HFFc6 (cell line): Measurements from ENCODE around the gene CACNB3. TPM values are rescaled to one million over a fixed set of nuclear protein-coding genes. Genes with fewer than 3 reads are reported as not detected.
A peak's percentile ranks its signal among the peaks of the same experiment; 100 is the strongest.

ENCODE experiments used
- DNase-seq: peaks from one replicate; pipeline ENCODE4 v3.0.0-alpha.2; 2018
- H3K27ac Mint-ChIP-seq: 2 replicates; pipeline ENCODE4 v1.8.0; 2020; ENCODE audit warnings: mild to moderate bottlenecking, mixed read lengths
- H3K27me3 Mint-ChIP-seq: 2 replicates; pipeline ENCODE4 v1.8.0; 2021; ENCODE audit warnings: mild to moderate bottlenecking, moderate library complexity, mixed read lengths; ENCODE audit not compliant: insufficient read depth
- H3K36me3 Mint-ChIP-seq: 2 replicates; pipeline ENCODE4 v1.8.0; 2021; ENCODE audit warnings: low read depth, mixed read lengths
- H3K4me1 Mint-ChIP-seq: 2 replicates; pipeline ENCODE4 v1.8.0; 2020; ENCODE audit warnings: low read depth, mixed read lengths
- H3K4me3 Mint-ChIP-seq: 2 replicates; pipeline ENCODE4 v1.8.0; 2020; ENCODE audit warnings: mild to moderate bottlenecking, moderate library complexity, mixed read lengths
- H3K9me3 Mint-ChIP-seq: 2 replicates; pipeline ENCODE4 v1.8.0; 2020; ENCODE audit warnings: mild to moderate bottlenecking, mixed read lengths
- long read RNA-seq: library from polyadenylated mRNA; unstranded; transcript quantifications from one replicate; pipeline ENCODE4 v2.0.0, GENCODE V29; 2019
- total RNA-seq, 6 experiments: library from RNA; stranded (reverse); fragmentation: NEBNext Ultra II Directional; extraction: Animal tissue kit (Norgen Biotek cat#: 25700); gene quantifications; 2 replicates in 1 of 6; 3 replicates in 5 of 6; pipeline ENCODE4 v1.2.3, GENCODE V29; 2021
- TF ChIP-seq, protein P1 (sequence below): fragments of 200-600 bp; sonication (generic); IDR thresholded peaks from 2 replicates; pipeline ENCODE4 v1.5.0; 2021; ENCODE audit warnings: antibody characterized with exemption, mild to moderate bottlenecking

CACNB3 gene
- total RNA-seq = 10 to 100 TPM; 32.3 to 44.4 (median 38.4) TPM
- long read RNA-seq, partial matches to known transcripts = 0 of 4 reads
- long read RNA-seq, other reads (novel, unspliced or antisense) = 4 of 4 reads

DNA sequence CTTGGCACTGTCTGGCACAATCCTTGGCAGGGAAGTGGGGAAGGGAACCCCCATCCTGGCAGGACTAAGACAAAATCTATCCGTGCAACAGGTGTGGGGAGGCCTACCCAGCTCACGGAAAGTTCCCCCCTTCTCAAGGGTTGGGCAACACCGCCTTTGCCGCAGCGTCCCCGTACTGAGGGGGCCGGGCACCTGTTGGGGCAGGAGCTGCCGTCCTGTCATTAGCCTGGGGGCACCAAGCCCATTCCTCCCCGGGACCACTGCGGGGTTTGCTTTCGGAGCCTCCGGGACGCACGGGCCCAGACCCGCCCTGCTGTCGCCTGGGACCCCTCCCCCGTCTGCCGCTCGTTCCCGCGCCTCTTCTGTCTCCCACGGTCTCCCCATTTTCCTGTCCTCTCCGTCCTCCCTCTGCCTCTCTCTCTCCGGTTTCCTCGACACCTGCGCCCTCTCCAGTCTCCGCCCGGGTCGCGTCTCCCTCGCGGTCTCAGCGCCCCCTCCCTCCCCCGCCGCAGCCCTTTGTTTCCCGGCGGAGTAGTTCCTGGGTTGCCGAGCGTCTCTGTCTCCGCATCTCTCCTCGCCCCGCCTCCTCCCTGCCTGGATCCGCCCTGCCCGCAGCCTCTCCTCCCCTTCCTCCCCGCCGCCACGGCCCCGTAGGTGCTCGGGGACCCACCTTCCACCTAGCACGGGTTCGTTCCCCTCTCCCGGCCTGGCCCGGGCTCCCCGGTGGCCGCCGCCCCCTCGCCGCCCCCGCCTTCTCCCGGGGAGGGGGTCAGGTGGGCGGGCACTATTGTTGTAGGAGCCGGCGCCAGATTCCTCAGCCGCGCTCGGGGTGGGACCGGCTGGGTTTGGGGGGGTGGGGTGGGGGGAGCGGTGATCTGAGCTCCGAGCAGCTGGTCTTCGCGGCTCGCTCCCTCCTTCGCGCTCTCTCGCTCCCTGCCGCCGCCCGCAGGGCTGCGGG, at the start of gene CACNB3:
Gene CACNB3, plus strand, starts transcription at position 624 of the 958 bp plus-strand sequence. CDS start 434 bp downstream, outside the sequence.
- peak within 1 kb of the TSS; percentile 26; the same call in 1 of the 2 replicates for H3K27ac Mint-ChIP-seq
- TF ChIP-seq, protein P1, sequence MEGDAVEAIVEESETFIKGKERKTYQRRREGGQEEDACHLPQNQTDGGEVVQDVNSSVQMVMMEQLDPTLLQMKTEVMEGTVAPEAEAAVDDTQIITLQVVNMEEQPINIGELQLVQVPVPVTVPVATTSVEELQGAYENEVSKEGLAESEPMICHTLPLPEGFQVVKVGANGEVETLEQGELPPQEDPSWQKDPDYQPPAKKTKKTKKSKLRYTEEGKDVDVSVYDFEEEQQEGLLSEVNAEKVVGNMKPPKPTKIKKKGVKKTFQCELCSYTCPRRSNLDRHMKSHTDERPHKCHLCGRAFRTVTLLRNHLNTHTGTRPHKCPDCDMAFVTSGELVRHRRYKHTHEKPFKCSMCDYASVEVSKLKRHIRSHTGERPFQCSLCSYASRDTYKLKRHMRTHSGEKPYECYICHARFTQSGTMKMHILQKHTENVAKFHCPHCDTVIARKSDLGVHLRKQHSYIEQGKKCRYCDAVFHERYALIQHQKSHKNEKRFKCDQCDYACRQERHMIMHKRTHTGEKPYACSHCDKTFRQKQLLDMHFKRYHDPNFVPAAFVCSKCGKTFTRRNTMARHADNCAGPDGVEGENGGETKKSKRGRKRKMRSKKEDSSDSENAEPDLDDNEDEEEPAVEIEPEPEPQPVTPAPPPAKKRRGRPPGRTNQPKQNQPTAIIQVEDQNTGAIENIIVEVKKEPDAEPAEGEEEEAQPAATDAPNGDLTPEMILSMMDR = no peak
- no peaks in the 10 kb centered on the region; the same call in 1 of the 2 replicates for H3K27me3 Mint-ChIP-seq
- H3K4me1 Mint-ChIP-seq = peaks cover 31% of the 10 kb centered on the region
- no peaks in the 10 kb centered on the region for H3K36me3 Mint-ChIP-seq
- peak; percentile 23 for DNase-seq
- H3K4me3 Mint-ChIP-seq = peak within 1 kb of the TSS; percentile 88
- no peaks in the 10 kb centered on the region for H3K9me3 Mint-ChIP-seq

DNA sequence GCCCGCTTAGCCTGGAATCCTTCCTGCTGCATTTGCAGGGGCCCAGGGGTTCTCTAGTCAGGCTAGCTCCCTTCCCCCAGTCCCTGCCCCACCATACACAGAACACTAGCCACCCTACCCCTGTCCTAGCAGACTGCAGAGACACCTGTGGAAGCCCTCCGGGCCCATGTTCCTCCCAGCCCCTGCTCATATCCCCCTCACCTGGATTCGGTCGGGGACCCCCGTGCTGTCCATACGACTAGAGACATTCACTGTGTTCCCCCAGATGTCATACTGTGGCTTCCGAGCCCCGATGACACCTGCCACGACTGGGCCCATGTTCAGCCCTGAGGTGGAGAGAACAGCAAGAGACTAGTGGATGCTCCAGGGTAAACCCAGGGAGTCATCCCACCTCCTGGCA, 49.6 kb upstream of the CACNB3 start:
- H3K4me3 Mint-ChIP-seq = no peak overlapping the region
- peaks cover 18% of the 10 kb centered on the region for H3K36me3 Mint-ChIP-seq
- H3K9me3 Mint-ChIP-seq = no peaks in the 10 kb centered on the region
- H3K27me3 Mint-ChIP-seq = no peaks in the 10 kb centered on the region
- no peak overlapping the region for H3K27ac Mint-ChIP-seq
- H3K4me1 Mint-ChIP-seq = peaks cover 21% of the 10 kb centered on the region
- DNase-seq = no peak
- TF ChIP-seq, protein P1 = no peak

DNA sequence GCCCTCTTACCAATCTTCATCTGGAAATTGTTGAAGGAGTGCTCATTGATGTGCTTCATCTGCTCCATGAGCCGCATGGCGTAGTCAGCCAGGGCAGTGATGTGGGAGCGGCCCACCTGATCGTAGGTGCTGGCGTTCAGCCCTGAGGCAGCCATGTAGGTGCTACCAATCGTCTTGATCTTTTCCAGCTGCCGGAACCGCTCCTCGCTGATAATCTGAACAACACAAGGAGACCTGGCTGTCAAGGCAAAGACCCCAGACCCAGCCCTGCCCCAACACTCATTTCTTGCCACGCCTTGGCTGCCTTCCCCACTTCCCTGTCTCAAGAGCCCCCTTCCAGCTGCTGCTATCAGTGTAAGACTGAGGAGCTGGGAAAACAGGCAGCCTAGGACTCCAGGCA, 47.5 kb upstream of the CACNB3 start:
- Mint-ChIP-seq H3K4me1 (peaks cover 9% of the 10 kb centered on the region), H3K27ac (no peak overlapping the region), H3K4me3 (no peak overlapping the region), H3K36me3 (peaks cover 18% of the 10 kb centered on the region), H3K9me3 (no peaks in the 10 kb centered on the region), H3K27me3 (no peaks in the 10 kb centered on the region)
- TF ChIP-seq, protein P1 = no peak
- DNase-seq = no peak

DNA sequence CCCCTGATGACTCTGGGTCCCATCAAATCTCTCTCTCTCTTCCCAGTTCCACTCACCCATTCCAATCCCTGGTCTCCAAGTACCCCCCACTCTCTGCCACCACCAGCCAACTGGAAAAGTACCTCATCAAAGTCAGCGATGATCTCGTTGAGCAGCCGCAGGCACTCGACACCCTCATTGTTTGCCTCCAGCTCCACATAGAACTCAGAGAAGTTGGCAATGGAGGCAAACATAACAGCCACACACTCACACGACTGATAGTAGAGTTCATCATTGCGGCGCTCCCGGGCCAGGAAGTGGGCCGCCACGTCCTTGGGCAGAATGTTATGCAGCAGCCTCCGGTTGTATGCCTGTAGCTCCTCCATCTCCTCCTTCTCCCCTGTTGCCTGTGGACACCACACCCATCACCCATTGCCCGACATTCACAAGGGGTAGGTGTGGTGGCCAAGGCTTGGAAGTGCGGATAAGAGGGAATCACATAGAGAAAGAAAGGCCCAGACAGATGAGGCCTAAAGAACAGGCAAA, 46.6 kb upstream of the CACNB3 start:
- H3K4me3 Mint-ChIP-seq = no peak overlapping the region
- peaks cover 17% of the 10 kb centered on the region for H3K36me3 Mint-ChIP-seq
- no peak overlapping the region for H3K27ac Mint-ChIP-seq
- peaks cover under 1% of the 10 kb centered on the region; the same call in 1 of the 2 replicates for H3K4me1 Mint-ChIP-seq
- no peak for DNase-seq
- no peaks in the 10 kb centered on the region for H3K27me3 Mint-ChIP-seq
- TF ChIP-seq, protein P1 = no peak
- H3K9me3 Mint-ChIP-seq = no peaks in the 10 kb centered on the region

DNA sequence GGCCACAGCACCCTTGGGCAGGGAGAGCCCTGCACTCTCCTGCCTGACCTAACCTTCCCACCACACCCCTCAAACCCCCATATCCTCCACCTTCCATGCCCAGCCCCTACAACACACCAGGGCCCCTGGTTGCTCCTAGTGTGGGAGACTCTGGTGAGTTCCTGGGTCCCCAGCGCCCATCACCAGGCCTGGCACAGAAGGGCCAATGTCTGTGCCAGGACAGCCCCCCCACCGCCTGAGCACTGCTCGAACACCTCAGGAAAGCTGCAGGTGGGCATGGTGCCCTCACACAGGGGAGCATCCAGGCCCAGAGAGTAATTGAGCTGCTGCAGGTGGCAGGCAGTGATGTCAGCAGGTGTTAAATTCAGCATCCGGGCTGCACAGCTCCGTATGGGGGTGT, 44.6 kb upstream of the CACNB3 start:
- H3K27ac Mint-ChIP-seq = no peak overlapping the region
- H3K36me3 Mint-ChIP-seq = peaks cover 23% of the 10 kb centered on the region
- H3K9me3 Mint-ChIP-seq = no peaks in the 10 kb centered on the region
- no peaks in the 10 kb centered on the region for H3K4me1 Mint-ChIP-seq
- H3K27me3 Mint-ChIP-seq = no peaks in the 10 kb centered on the region
- TF ChIP-seq, protein P1 = no peak
- H3K4me3 Mint-ChIP-seq = no peak overlapping the region
- DNase-seq = no peak
